Measurements from ENCODE around the gene UNC119B. TPM values are rescaled to one million over a fixed set of nuclear protein-coding genes. Genes with fewer than 3 reads are reported as not detected.

UNC119B gene
- total RNA-seq, 5 donors from 2014 or later (not counting 1 experiment from before 2014, with no cell fraction given): 14.3 to 26.1 (median 22.6) TPM

GRCh38 chr12:120735181-120735580 is 24.9 kb downstream of the UNC119B start:
- H3K36me3 Mint-ChIP-seq: peaks cover 16% of the 10 kb centered on the region
- Histone ChIP-seq H3K4me1 (ENCODE audit: control insufficient read depth in 1 of 2, extremely low read depth in 1 of 2, insufficient read depth in 2 of 2, low read length in 2 of 2) (no peaks in the 10 kb centered on the region), H3K4me3 (ENCODE audit: control insufficient read depth in 1 of 2, extremely low read depth in 1 of 2, low read length in 1 of 2) (no peak overlapping the region), H3K36me3 (ENCODE audit: control insufficient read depth in 2 of 2, extremely low read depth in 1 of 2, insufficient read depth in 1 of 2, low read length in 1 of 2) (peaks cover 6 to 9% of the 10 kb centered on the region in 2 donors), H3K27me3 (replicated peaks in 1 of 2; ENCODE audit: control insufficient read depth in 2 of 2, extremely low read depth in 1 of 2, insufficient read depth in 2 of 2, low read length in 1 of 2) (no peaks in the 10 kb centered on the region), H3K9me3 (no peaks in the 10 kb centered on the region), H3K27ac (ENCODE audit: low read length) (no peak overlapping the region)
- H3K4me3 Mint-ChIP-seq: no peak overlapping the region
- ATAC-seq (replicated peaks in 1 of 4) (no peak), DNase-seq (no peak)
- no CpG with 5 or more reads among the region's 3 CpGs for WGBS (ENCODE audit: insufficient coverage)
- ChIA-PET CTCF (no interaction called here), POLR2A (no interaction called here)
- H3K27me3 Mint-ChIP-seq: no peaks in the 10 kb centered on the region
- H3K27ac Mint-ChIP-seq: no peak overlapping the region
- peaks cover 0 to 3% (median 2%) of the 10 kb centered on the region in 3 donors for H3K4me1 Mint-ChIP-seq
- no peaks in the 10 kb centered on the region for H3K9me3 Mint-ChIP-seq

DNA sequence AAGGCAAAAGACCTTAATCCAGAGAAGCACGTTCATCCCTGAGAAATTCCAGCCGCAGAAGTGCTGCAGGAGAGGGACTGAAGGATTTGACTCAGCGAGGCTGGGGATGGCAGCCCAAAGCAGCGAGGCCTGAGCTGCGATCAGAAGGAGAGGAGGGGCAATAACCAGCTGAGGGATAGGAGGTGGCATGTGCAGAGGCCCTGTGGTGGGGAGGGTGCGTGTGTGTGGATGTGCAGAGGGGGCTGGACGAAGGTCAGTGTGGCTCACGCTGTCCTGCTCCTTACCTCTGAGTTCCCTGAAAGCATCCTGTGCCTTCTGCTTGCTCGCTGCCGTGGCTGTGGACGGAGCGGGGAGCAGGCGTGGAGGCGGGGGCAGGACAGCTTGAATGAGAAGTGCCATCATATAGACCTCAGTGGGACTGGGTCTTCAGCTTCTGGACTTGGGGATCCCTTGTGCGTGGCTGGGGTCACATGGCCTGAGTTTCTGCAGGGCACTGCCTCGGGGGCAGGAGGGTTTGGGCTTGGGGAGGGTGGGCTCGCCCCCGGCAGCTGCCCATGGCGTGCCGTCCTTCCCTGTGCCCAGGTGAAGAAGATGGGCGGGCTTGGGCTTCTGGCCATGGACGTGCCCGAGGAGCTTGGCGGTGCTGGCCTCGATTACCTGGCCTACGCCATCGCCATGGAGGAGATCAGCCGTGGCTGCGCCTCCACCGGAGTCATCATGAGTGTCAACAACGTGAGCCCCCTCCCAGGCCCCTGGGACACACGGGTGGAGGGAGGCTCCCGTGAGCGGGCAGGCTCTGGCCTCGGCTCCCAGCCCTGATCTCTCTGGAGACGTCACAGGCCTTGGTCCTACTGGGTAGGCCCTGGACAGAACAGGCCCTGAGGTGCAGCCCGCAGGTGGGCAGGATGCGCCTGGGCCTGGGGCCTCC is 26.4 kb downstream of the UNC119B start:
- Histone ChIP-seq H3K9me3 (no peaks in the 10 kb centered on the region), H3K36me3 (ENCODE audit: control insufficient read depth in 2 of 2, extremely low read depth in 1 of 2, insufficient read depth in 1 of 2, low read length in 1 of 2) (peaks cover 4 to 6% of the 10 kb centered on the region in 2 donors), H3K27ac (ENCODE audit: low read length) (no peak overlapping the region), H3K27me3 (replicated peaks in 1 of 2; ENCODE audit: control insufficient read depth in 2 of 2, extremely low read depth in 1 of 2, insufficient read depth in 2 of 2, low read length in 1 of 2) (no peaks in the 10 kb centered on the region), H3K4me3 (ENCODE audit: control insufficient read depth in 1 of 2, extremely low read depth in 1 of 2, low read length in 1 of 2) (no peak overlapping the region), H3K4me1 (ENCODE audit: control insufficient read depth in 1 of 2, extremely low read depth in 1 of 2, insufficient read depth in 2 of 2, low read length in 2 of 2) (no peaks in the 10 kb centered on the region)
- ChIA-PET CTCF (no interaction called here), POLR2A (no interaction called here)
- Mint-ChIP-seq H3K36me3 (peaks cover 10% of the 10 kb centered on the region), H3K27ac (no peak overlapping the region), H3K27me3 (no peaks in the 10 kb centered on the region), H3K4me1 (peaks cover 0 to 2% (median 0%) of the 10 kb centered on the region in 3 donors), H3K4me3 (no peak overlapping the region), H3K9me3 (no peaks in the 10 kb centered on the region)
- WGBS (ENCODE audit: insufficient coverage): 95% methylated on average over 36 of the region's 38 CpGs
- DNase-seq (no peak), ATAC-seq (replicated peaks in 1 of 4) (no peak)

DNA sequence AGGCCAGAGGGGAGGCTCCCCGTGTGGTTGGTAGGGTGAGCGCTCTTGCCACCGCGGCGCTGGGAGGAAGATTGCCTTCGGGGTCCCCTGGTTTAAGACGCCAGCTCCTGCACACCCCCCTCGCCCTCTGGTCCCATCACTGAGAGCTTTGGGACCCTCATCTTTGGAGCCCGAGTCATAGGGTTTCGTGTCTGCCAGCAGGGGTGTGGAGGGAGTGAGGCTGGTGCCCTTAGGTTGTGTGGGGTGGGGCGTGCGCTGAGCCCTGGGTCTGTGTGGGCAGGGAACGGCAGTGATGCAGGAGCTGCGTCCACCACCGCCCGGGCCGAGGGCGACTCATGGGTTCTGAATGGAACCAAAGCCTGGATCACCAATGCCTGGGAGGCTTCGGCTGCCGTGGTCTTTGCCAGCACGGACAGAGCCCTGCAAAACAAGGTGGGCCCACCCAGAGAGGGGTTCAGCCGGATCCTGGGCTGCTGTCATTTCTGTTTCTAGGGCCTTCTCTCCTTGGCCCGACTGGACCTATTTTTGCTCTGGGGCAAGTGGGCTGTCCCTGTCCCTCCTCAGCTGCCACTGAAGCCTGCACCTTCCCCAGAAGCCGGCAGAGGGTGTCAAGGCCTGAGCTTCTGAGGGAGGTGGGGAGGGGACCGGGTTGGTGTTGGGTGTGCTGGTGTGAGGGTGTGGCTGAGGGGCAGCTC is 27.4 kb downstream of the UNC119B start:
- Mint-ChIP-seq H3K36me3 (peaks cover 10% of the 10 kb centered on the region), H3K27me3 (no peaks in the 10 kb centered on the region), H3K4me3 (no peak overlapping the region), H3K27ac (no peak overlapping the region), H3K9me3 (no peaks in the 10 kb centered on the region), H3K4me1 (peaks cover 0 to 2% (median 0%) of the 10 kb centered on the region in 3 donors)
- WGBS (ENCODE audit: insufficient coverage): 93% methylated on average over 15 of the region's 25 CpGs
- Histone ChIP-seq H3K4me3 (ENCODE audit: control insufficient read depth in 1 of 2, extremely low read depth in 1 of 2, low read length in 1 of 2) (no peak overlapping the region), H3K9me3 (no peaks in the 10 kb centered on the region), H3K27ac (ENCODE audit: low read length) (no peak overlapping the region), H3K27me3 (replicated peaks in 1 of 2; ENCODE audit: control insufficient read depth in 2 of 2, extremely low read depth in 1 of 2, insufficient read depth in 2 of 2, low read length in 1 of 2) (no peaks in the 10 kb centered on the region), H3K36me3 (ENCODE audit: control insufficient read depth in 2 of 2, extremely low read depth in 1 of 2, insufficient read depth in 1 of 2, low read length in 1 of 2) (peaks cover 4 to 6% of the 10 kb centered on the region in 2 donors), H3K4me1 (ENCODE audit: control insufficient read depth in 1 of 2, extremely low read depth in 1 of 2, insufficient read depth in 2 of 2, low read length in 2 of 2) (no peaks in the 10 kb centered on the region)
- CTCF ChIA-PET: no interaction called here
- DNase-seq (no peak), ATAC-seq (replicated peaks in 1 of 4) (no peak)
- POLR2A ChIA-PET: no interaction called here

GRCh38 chr12:120738252-120739030 is 28.2 kb downstream of the UNC119B start:
- POLR2A ChIA-PET: no interaction called here
- 92% methylated on average over 25 of the region's 31 CpGs for WGBS (ENCODE audit: insufficient coverage)
- no peak overlapping the region for H3K27ac ChIP-seq (ENCODE audit: low read length)
- Mint-ChIP-seq H3K4me3 (no peak overlapping the region), H3K27ac (no peak overlapping the region), H3K9me3 (no peaks in the 10 kb centered on the region), H3K27me3 (no peaks in the 10 kb centered on the region), H3K4me1 (peaks cover 0 to 2% (median 0%) of the 10 kb centered on the region in 3 donors), H3K36me3 (peaks cover 10% of the 10 kb centered on the region)
- H3K36me3 ChIP-seq (ENCODE audit: control insufficient read depth in 2 of 2, extremely low read depth in 1 of 2, insufficient read depth in 1 of 2, low read length in 1 of 2): peaks cover 4 to 6% of the 10 kb centered on the region in 2 donors
- H3K9me3 ChIP-seq: no peaks in the 10 kb centered on the region
- no peaks in the 10 kb centered on the region for H3K27me3 ChIP-seq (replicated peaks in 1 of 2; ENCODE audit: control insufficient read depth in 2 of 2, extremely low read depth in 1 of 2, insufficient read depth in 2 of 2, low read length in 1 of 2)
- no peak for DNase-seq
- H3K4me3 ChIP-seq (ENCODE audit: control insufficient read depth in 1 of 2, extremely low read depth in 1 of 2, low read length in 1 of 2): no peak overlapping the region
- no peak for ATAC-seq (replicated peaks in 1 of 4)
- CTCF ChIA-PET: no interaction called here
- H3K4me1 ChIP-seq (ENCODE audit: control insufficient read depth in 1 of 2, extremely low read depth in 1 of 2, insufficient read depth in 2 of 2, low read length in 2 of 2): no peaks in the 10 kb centered on the region

- CTCF ChIA-PET: no interaction called here
- no peaks in the 10 kb centered on the region for H3K27me3 ChIP-seq (replicated peaks in 1 of 2; ENCODE audit: control insufficient read depth in 2 of 2, extremely low read depth in 1 of 2, insufficient read depth in 2 of 2, low read length in 1 of 2)
- H3K4me3 Mint-ChIP-seq: no peak overlapping the region
- peaks cover 0 to 1% (median 0%) of the 10 kb centered on the region in 3 donors for H3K4me1 Mint-ChIP-seq
- H3K27ac Mint-ChIP-seq: no peak overlapping the region
- H3K36me3 ChIP-seq (ENCODE audit: control insufficient read depth in 2 of 2, extremely low read depth in 1 of 2, insufficient read depth in 1 of 2, low read length in 1 of 2): peaks cover 4% of the 10 kb centered on the region in 2 donors
- H3K27me3 Mint-ChIP-seq: no peaks in the 10 kb centered on the region
- H3K27ac ChIP-seq (ENCODE audit: low read length): no peak overlapping the region
- no peak for DNase-seq
- POLR2A ChIA-PET: no interaction called here
- WGBS (ENCODE audit: insufficient coverage): 95% methylated on average over 31 of the region's 38 CpGs
- no peaks in the 10 kb centered on the region for H3K4me1 ChIP-seq (ENCODE audit: control insufficient read depth in 1 of 2, extremely low read depth in 1 of 2, insufficient read depth in 2 of 2, low read length in 2 of 2)
- no peak for ATAC-seq (replicated peaks in 1 of 4)
- peaks cover 7% of the 10 kb centered on the region for H3K36me3 Mint-ChIP-seq
- no peak overlapping the region for H3K4me3 ChIP-seq (ENCODE audit: control insufficient read depth in 1 of 2, extremely low read depth in 1 of 2, low read length in 1 of 2)
- no peaks in the 10 kb centered on the region for H3K9me3 Mint-ChIP-seq
- H3K9me3 ChIP-seq: no peaks in the 10 kb centered on the region
Measured at GRCh38 chr12:120739031-120739762, 28.9 kb downstream of the UNC119B start.
